GM12872 (cell line): ENCODE results near the gene INO80.

ENCODE experiments used
- CTCF ChIP-seq: IDR thresholded peaks from 3 replicates; pipeline ENCODE4 v1.5.1; 2011; ENCODE audit warnings: low read depth, mild to moderate bottlenecking, low read length, moderate library complexity; ENCODE audit not compliant: insufficient read depth

Gene INO80

DNA sequence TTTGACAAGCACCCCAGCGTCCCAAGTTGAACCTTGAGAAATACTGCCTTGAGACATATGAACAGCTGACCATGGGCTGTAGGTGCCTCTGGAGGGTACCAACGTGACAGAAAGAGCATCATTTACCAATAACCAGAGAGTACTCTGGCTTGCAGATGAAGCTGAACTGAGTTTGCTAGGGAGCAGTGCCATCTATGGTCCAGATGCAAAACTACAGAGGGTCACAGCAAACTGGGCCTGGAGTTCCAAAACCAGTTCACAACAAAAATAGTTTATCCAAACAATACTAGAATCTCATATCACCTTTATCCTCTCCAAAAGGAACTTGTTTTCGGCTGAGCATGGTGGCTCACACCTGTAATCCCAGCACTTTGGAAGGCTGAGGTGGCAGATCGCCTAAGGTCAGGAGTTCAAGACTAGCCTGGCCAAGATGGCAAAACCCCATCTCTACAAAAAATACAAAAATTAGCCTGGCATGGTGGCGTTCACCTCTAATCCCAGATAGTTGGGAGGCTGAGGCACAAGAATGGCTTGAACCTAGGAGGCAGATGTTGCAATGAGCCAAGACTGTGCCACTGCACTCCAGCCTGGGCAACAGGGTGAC, 93.5 kb downstream of the INO80 start:
- TF ChIP-seq CTCF = peak; percentile 86

- no peak for TF ChIP-seq CTCF
Measured at GRCh38 chr15:41020829-41021228, 95.3 kb downstream of the INO80 start.

- no peak for TF ChIP-seq CTCF
Measured at GRCh38 chr15:41020311-41020710, 95.8 kb downstream of the INO80 start.

DNA sequence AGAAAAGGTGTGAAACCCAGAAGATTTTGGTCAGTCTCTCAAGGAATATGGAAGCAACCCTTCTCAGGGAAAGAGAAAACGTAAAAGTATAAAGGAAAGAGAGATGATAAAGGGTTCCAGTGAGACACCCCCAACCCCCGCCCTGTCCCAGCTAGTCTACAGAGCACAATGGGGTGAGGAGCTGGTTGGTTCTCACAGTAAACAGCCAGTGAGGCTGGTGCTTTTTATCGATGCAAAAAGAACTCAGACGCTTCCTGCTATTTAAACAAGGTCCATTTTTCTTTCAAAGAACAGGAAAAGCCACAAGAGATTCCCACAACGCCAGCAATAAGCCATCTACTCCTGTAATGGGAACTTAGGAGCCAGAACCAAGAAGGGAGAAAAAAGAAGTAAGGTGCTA, 96.9 kb downstream of the INO80 start:
- no peak for TF ChIP-seq CTCF

DNA sequence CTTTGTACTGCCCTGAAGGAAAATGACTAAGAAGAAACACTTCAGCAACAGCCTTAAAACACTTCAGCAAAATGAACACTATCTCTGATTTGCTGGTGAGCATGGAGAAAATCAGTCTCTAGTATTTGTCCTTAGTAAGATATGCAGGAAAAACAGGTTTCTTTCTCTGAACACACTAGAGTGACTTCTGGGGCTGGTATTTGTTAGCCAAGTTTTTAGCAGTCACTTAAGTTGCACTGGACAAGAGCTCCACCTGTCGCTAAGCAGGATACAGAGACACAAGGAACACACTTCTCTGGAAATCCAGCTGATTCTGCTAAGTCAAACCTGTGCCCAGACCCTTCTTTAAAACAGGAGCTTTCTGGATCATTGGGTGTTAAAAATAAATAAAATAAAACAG, 97.5 kb downstream of the INO80 start:
- no peak for TF ChIP-seq CTCF

DNA sequence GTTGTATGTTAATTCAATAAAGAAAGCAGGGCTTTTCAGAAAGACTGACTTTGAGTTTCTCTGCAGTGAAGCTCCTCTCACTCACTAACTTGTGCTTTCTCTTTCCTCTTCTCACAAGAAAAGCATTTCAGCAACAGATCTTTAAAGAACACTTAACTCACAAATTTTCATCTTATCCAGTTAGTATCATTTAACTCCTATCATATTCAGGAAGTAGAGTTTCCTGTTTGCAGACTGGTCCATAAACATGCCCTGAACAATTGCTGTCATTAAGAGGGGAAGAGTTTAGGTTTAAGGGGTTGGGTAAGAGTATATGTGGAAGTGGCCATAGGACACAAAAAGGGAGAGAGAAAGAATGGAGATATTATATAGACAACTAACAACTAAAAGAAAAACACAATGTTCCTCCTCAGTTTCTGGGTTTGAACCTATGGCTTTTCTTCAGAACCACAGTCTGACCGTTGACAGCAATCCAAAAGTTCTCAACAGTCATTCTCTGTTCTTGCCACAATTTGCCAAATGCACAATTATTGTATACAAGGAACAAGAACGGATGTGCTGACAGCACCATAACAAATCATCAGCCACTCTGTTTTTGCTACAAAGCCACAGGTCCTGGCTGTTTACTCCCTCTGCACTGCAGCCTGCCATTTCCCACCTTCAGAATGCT, 98.9 kb downstream of the INO80 start:
- TF ChIP-seq CTCF = no peak

- TF ChIP-seq CTCF = no peak
Measured at GRCh38 chr15:41013691-41014414, 102.2 kb downstream of the INO80 start.
